GM18505 (cell line): Measurements from ENCODE around the gene MOSPD2.

Source experiments
- ATAC-seq: cut with Tn5 transposase; IDR thresholded peaks from one replicate; pipeline ENCODE4 v1.9.1; 2021; ENCODE audit not compliant: unreplicated experiment
- POLR2A ChIP-seq: IDR thresholded peaks from 4 replicates; pipeline ENCODE4 v1.6.1; 2011; ENCODE audit warnings: borderline replicate concordance; ENCODE audit not compliant: insufficient read depth, insufficient read length; ENCODE audit errors: extremely low read depth

Gene MOSPD2

GRCh38 chrX:14927401-14927800, 54.2 kb downstream of the MOSPD2 start:
- no peak for ATAC-seq

DNA sequence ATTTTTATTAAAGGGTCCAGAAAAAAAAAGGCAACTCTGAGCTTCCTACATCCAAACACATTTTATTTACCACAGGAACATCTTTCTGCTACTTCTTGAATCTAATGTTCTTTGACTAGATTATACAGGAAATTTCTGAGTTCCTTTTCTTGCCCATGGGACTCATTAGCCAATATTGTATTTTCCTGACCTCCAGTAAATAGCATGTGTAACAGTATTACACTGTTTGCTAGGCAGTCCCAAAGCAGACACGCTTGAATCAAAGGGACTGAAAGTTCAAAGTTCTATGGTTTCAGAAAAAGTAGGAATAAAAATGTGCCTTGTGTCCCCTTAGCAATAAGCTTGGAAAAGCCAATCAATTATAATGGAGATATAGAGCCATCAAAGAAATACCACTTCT, 57.4 kb downstream of the MOSPD2 start:
- ATAC-seq = no peak
- no peak for TF ChIP-seq POLR2A

More at GRCh38 chrX:14927401-14927800, 54.2 kb downstream of the MOSPD2 start:
- TF ChIP-seq POLR2A = no peak

DNA sequence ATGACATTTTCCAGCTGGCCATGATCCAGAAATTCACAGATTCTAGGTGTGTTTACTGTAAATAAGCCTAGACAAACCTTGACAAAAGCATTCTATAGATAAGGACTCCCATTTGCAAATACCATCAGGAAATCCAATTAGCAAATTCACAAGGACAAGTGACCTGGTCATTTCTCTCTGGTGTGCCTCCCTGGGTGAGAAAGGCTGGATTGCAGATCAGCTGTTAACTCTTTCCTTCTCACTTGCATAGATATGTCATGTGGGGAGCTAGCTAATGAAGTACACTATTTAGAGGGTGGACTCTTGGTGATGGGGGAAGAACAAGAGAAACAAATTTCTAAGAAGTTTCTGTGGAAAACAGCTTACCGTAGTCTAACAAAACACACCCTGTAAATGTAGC, 58.9 kb downstream of the MOSPD2 start:
- TF ChIP-seq POLR2A = no peak
- no peak for ATAC-seq

DNA sequence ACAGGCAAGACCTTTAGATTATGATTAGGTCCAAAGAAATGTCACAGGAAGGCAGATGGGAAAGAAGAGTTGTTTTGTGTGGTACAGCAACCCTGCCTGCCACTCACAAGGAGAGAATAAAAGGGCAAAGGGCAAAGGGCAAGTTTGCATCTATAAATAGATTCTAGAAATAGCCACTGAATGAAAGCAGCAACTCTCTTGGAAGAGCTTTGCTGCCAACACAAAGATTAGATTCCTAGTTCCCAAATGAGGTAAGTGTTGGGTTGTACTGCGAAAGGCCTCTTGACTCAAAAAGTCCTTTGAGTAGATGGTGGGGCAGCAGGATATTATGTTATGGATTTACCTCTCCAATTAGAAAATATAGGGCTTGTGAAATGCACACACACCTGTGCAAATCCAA, 61.2 kb downstream of the MOSPD2 start:
- TF ChIP-seq POLR2A = no peak
- no peak for ATAC-seq

DNA sequence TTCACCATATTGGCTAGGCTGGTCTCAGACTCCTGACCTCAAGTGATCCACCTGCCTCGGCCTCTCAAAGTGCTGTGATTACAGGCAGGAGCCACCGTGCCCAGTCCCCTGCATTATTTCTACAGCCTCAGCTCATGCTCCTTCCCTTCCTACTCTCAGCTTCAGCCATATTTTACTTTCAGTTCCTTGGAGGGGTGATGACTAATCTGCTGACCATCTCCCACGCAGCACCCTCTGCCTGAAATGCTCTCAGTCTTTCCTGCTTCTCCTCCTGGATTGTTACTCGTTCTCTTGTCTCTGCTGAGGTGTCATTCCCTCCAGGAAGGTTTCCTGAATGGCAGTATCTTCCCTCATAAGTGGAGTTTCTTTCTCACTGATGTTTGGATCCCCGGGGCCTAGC, 63.3 kb downstream of the MOSPD2 start:
- ATAC-seq = no peak
- TF ChIP-seq POLR2A = no peak

DNA sequence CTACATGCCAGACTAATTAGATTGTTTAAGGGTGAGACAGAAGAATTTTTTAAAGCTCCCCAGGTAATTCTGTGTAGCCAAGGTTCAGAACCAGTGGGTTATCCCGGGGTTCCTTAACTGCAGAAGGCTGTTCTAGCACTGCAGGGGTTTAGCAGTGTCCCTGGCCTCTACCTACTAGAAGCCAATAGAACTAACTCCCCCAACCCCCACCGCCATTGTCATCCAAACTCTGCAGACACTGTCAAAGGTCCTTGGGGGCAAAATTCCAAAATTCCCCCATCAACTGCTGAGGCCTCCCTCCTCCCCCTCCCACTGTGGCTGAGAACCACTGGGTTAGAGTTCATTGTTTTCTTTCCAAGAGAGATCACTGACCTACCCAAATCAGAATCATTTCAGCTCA, 66.4 kb downstream of the MOSPD2 start:
- no peak for ATAC-seq
- TF ChIP-seq POLR2A = no peak

DNA sequence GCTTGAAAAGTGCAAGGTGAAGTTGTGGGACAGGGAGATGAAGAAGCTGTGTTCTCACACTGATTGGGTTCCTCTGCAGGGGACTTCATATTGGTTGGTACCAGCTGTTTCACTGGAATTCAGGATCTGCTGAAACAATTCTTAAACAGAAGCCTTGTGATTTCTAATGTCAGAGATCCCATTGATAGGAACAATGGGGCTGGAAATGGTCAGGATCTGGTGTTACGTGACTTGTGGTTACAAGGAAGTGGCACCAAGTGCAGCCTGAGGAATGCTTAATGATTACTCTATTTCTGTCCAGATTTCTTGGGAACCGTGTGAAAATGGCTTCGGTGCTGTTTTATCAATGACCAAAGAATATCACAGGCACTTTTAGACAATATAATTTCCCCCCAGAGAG, 68.1 kb downstream of the MOSPD2 start:
- no peak for ATAC-seq
- no peak for TF ChIP-seq POLR2A

- TF ChIP-seq POLR2A = no peak
- no peak for ATAC-seq
Observed at GRCh38 chrX:14942341-14942740, 69.1 kb downstream of the MOSPD2 start.

DNA sequence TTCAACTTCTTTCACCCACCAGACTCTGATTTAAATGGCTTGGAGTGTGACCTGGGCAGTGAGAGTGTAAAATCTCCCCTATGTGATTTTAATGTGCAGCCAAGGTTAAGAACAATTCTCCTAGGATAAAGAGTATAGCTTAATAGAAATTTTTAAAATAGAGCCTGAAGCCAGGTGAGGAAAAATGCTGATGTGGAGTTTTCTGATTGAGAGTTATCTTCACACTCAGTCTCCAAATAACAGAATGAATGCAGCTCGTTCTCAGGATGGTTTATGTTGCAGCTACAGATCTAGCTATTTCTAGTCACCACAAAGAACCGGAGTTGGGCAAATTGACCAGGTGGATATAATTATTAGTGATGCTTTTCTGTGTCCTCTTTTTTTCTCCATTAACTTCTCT, 70.7 kb downstream of the MOSPD2 start:
- ATAC-seq = no peak
- no peak for TF ChIP-seq POLR2A

DNA sequence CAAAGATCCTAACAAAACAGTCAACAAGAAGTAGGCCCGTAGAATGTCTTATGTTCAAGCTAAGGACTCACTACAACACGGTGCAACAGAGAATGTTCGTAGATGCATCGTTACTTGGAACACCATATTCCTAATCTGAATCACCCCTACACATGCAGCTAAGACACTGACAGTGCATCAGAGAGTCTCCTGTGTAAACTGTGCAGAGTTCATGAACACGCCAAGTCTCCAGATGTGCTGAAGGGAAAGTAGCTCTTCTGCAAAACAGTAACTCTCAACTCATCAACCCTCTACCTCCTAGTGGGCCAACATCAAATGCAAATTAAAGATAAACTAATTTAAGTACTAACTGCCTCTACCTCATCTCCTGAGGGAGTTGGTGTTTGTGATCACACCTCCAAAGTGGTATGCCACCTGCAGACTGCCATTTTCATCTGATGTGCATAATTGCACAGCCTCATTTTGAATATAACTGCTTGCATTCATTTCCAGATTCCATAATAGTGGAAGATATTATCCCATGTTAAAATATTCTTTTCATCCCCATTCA, 73.5 kb downstream of the MOSPD2 start:
- TF ChIP-seq POLR2A = no peak
- no peak for ATAC-seq

DNA sequence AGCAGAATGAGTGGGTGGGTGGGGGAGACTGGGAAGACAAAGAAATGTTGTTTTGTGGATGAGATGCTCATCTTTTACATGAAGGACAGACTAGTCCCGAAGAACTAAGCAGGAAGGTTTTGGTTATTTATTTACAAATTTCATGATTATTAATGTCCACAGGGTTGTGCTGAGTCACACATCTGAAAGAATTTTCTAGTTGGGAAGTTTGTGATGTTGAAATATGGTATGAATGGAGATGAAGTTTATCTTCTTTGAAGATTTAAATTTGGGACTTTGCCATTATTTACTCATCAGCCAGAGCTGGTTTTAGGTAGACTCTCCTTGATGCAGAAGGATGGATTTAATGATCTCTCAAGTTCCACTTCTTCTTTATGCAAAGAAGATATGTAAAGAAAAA, 75.5 kb downstream of the MOSPD2 start:
- no peak for ATAC-seq
- no peak for TF ChIP-seq POLR2A

- no peak for ATAC-seq
- no peak for TF ChIP-seq POLR2A
Observed at GRCh38 chrX:14956813-14957582, 83.8 kb downstream of the MOSPD2 start.

GRCh38 chrX:14963447-14964236, 90.4 kb downstream of the MOSPD2 start:
- no peak for ATAC-seq
- TF ChIP-seq POLR2A = no peak

GRCh38 chrX:14964500-14964899, 91.3 kb downstream of the MOSPD2 start:
- no peak for ATAC-seq
- TF ChIP-seq POLR2A = no peak
